NAMALWA (cell line): Measurements from ENCODE around the gene GOSR1.
A peak's percentile ranks its signal among the peaks of the same experiment; 100 is the strongest.
"Not testable (repeated sequence)": the region's sequence is repeated elsewhere in the genome, so short reads cannot be mapped to it uniquely, and the experiment has no call there.

Experiments used
- DNase-seq: peaks from one replicate; pipeline ENCODE4 v3.0.0-alpha.2; 2015; ENCODE audit warnings: low spot score

GOSR1 gene

GRCh38 chr17:30477083-30477773 lies at the start of gene GOSR1:
TSS of gene GOSR1 (plus strand) at chr17:30477408. CDS start at chr17:30477434, 26 bp downstream.
- DNase-seq: peak; percentile 96

- DNase-seq: no peak
Measured at GRCh38 chr17:30427611-30428010, 49.6 kb upstream of the GOSR1 start.

DNA sequence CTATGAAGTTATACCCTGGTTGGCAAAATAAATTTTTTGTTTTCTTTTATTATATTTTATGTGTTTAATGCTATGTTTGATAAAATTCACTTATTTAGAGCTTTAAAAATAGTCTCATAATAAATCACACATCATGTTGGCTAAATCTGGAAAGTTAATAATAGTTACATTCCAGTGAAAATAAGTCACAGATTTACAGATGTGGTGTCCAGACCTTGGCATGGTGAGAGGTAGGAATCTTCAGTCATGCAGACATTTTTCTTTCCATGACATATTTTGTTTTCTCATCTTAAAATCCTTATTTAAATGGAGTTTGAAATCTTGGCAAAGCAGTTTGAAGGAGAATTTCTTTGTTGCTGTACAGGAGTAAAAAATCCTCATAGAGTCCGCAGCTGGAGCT lies 48.1 kb upstream of the GOSR1 start:
- DNase-seq: no peak

- no peak for DNase-seq
Measured at GRCh38 chr17:30433514-30433913, 43.7 kb upstream of the GOSR1 start.

- DNase-seq: no peak
Measured at GRCh38 chr17:30436729-30437128, 40.5 kb upstream of the GOSR1 start.

- DNase-seq: no peak
Measured at GRCh38 chr17:30443721-30444120, 33.5 kb upstream of the GOSR1 start.

DNA sequence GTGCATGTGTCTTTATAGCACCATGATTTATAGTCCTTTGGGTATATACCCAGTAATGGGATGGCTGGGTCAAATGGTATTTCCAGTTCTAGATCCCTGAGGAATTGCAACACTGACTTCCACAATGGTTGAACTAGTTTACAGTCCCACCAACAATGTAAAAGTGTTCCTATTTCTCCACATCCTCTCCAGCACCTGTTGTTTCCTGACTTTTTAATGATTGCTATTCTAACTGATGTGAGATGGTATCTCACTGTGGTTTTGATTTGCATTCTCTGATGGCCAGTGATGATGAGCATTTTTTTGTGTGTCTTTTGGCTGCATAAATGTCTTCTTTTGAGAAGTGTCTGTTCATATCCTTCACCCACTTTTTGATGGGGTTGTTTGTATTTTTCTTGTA lies 30.6 kb upstream of the GOSR1 start:
- DNase-seq: not testable (repeated sequence)

GRCh38 chr17:30449480-30449879 lies 27.7 kb upstream of the GOSR1 start:
- no peak for DNase-seq

- DNase-seq: no peak
Measured at GRCh38 chr17:30450125-30451027, 26.8 kb upstream of the GOSR1 start.

DNA sequence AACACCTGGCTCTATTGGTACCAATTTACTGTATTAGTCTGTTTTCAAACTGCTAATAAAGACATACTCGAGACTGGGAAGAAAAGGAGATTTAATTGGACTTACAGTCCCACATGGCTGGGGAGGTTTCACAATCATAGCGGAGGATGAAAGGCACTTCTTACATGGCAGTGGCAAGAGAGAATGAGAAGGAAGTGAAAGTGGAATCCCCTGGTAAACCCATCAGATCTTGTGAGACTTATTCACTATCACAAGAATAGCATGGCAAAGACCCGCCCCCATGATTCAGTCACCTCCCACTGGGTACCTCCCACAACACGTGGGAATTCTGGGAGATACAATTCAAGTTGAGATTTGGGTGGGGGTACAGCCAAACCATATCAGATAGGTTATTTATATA lies 22.6 kb upstream of the GOSR1 start:
- peak; percentile 20 for DNase-seq

GRCh38 chr17:30458371-30458770 lies 18.8 kb upstream of the GOSR1 start:
- DNase-seq: no peak

DNA sequence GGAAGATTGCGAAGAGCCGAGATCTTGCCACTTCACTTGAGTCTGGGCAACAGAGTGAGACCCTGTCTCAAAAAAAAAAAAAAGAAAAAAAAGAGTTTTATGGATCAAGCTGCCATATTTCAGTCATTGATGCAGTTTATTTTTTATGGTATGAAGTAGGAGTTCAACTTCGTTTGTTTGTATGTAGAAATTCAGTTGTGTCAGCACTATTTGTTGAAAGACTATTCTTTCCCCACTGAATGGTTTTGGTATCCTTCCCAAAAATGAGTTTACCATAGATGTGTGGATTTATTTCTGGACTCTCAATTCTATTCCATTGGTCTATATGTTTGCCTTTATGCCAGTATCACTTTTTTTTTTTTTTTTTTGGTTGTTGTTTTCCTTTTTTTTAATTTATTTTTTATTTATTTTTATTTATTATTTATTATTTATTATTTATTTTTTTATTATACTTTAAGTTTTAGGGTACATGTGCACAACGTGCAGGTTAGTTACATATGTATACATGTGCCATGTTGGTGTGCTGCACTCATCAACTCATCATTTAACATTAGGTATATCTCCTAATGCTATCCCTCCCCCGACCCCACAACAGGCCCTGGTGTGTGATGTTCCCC lies 18.3 kb upstream of the GOSR1 start:
- DNase-seq: not testable (repeated sequence)

DNA sequence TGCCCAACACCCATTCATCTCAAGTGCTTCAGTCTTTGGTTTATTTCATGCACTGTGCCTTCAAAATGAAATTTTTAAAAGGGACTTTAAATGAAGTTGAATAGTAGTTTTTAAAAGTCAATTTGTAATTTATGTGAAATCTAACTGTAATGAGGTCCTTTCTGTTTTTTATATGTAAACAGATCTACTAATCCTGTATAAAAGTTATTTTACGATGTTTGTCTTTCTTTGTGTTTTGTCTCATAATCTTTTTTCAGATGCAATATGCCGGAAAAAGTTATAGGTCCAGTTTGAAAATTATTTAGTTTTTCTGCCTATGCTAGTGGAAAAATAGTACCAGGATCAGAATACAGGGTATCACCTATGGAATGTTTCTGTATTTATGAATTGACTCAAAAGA lies 8.7 kb upstream of the GOSR1 start:
- DNase-seq: no peak

GRCh38 chr17:30472238-30472890 lies 4.8 kb upstream of the GOSR1 start:
- DNase-seq: no peak

- no peak for DNase-seq
Measured at GRCh38 chr17:30475206-30475605, 2.0 kb upstream of the GOSR1 start.

- DNase-seq: no peak
Measured at GRCh38 chr17:30476726-30477082, 504 bp upstream of the GOSR1 start.

DNA sequence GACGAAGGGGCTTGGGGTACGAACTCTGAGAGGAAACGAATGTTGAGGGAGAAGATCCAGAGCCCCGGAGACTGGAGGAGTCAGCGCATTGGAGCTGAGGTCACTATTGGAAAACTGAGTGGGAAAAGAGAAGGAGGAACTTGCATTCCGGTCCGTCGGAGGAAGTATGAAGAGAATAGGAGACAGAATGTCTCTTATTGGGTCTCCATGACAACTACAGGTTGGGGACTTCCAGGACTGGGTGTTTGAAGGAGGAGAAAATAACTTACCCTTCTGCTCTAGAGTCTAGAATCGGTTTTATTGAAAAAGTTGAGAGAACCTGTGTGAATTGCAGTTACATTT lies 537 bp downstream of the GOSR1 start:
- DNase-seq: peak; percentile 46

DNA sequence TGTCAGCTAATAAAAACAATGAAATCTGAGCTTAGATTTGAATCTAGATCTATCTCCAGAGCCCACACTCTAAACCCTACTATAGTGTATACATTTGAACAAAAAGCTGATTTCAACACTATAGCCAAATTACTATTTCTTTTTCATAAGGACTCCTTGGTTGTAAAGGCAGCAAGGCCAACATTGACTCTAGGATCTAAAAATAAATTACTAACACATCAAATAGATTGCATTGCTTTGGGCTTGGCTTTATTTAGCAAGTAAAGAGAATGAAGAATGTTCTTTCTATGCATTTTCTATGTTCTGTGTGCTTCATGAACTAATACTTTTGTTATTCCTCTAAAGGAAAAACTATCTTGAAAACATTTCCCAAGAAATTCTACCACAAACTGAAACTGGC lies 5.3 kb downstream of the GOSR1 start:
- no peak for DNase-seq

GRCh38 chr17:30483159-30483558 lies 6.0 kb downstream of the GOSR1 start:
- no peak for DNase-seq

DNA sequence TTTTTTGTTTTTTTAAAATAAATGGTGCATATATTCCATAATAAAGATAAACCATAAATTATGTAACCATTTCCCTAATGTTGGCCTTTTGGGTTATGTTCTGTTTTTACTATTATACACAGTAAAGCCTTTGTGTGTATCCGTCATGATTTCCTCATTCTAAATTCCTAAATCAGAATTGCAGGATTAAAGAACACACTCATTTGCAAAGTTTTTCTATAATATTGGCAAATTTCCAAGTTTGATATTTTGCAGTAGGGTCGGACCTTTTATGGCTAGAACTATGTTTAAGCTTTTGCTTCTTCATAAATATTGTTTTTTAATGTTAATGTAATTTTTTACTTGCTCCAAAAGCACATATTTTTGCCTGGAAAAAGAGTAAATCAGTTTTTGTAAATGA lies 16.6 kb downstream of the GOSR1 start:
- no peak for DNase-seq

- DNase-seq: no peak
Measured at GRCh38 chr17:30495586-30495985, 18.4 kb downstream of the GOSR1 start.

DNA sequence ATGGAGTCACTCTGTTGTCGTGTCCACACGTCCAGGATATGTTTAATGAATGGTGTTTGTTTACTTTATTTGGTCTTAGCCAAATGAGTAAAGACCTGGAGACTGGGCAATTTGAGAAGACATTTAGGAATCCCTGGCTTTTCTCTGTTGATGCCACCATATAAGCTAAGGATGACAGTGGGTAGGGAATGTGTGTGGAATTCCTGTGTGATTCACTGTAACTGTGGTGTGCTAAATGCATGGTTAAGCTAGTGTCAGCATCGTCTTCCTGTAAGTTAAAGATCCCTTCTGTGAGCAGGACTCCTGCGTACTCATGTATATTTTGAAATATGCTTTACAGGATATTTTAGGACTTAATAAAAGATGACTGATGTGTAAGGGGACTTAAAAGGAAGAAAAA lies 26.4 kb downstream of the GOSR1 start:
- DNase-seq: no peak
